HepG2 (cell line): ENCODE measurements around the gene C5AR2. TPM values are rescaled to one million over a fixed set of nuclear protein-coding genes. Genes with fewer than 3 reads are reported as not detected.

ENCODE experiments used
- ATAC-seq: fragments of 200-7000 bp; cut with Tn5 transposase; 3 replicates; pipeline ENCODE4 v1.9.1; 2020; ENCODE audit warnings: mild to moderate bottlenecking, moderate library complexity
- BruUV-seq: library from RNA; stranded (reverse); fragments of 400-500 nt; replicated peaks from 2 replicates; lab custom pipeline; 2021; lab: Mats Ljungman, UMichigan
- CTCF ChIA-PET: fragments of 300-600 bp; formaldehyde crosslinking; extraction: SDS; loops from one replicate; lab custom pipeline; 2021; ENCODE audit warnings: low total read pairs, inconsistent platforms, low intra/inter-chr PET ratio; lab: Yijun Ruan, JAX
- POLR2A ChIA-PET: fragments of 350-600 bp; sonication (Branson Sonifier 250); formaldehyde crosslinking; loops from one replicate; lab custom pipeline; 2020; ENCODE audit warnings: antibody characterized with exemption, inconsistent platforms; lab: Yijun Ruan, JAX
- DNase-seq: peaks from one replicate; pipeline ENCODE4 v3.0.0-alpha.2; 2015; ENCODE audit warnings: low spot score
- FAIRE-seq: peaks from 3 replicates; lab custom pipeline; 2011; peaks lifted over from hg19 to GRCh38; lab: Jason Lieb, UNC
- H2AFZ ChIP-seq: one replicate; pipeline ENCODE4 v1.6.1; 2011; ENCODE audit warnings: low read length, inconsistent platforms
- H3K27ac ChIP-seq: fragments of 300-600 bp; 3 replicates; pipeline ENCODE4 v1.8.0; 2011; ENCODE audit warnings: mixed run types, mild to moderate bottlenecking, mixed read lengths, low read length, inconsistent platforms; ENCODE audit not compliant: insufficient read depth; ENCODE audit errors: extremely low read length
- H3K27me3 ChIP-seq, 2 experiments: fragments of 200-600 bp in 1 of 2; 2 replicates in 1 of 2; 3 replicates in 1 of 2; pipeline versions ENCODE4 v1.6.0 to v1.8.0; 2011; ENCODE audit warnings: low read length in 2 of 2, mild to moderate bottlenecking in 2 of 2, moderate library complexity in 2 of 2, inconsistent platforms in 1 of 2; ENCODE audit not compliant: insufficient read depth in 2 of 2, control insufficient read depth in 1 of 2
- H3K36me3 ChIP-seq, 2 experiments: fragments of 200-600 bp in 1 of 2; replicated peaks in 1 of 2; 2 replicates in 1 of 2; 3 replicates in 1 of 2; pipeline versions ENCODE4 v1.5.1 to v1.8.0; 2011; ENCODE audit warnings: low read length in 2 of 2, inconsistent platforms in 1 of 2; ENCODE audit not compliant: insufficient read depth in 2 of 2, control insufficient read depth in 1 of 2
- H3K4me1 ChIP-seq: 2 replicates; pipeline ENCODE4 v1.5.1; 2012; ENCODE audit warnings: low read length, inconsistent platforms; ENCODE audit not compliant: insufficient read depth
- H3K4me2 ChIP-seq: 2 replicates; pipeline ENCODE4 v1.6.0; 2011; ENCODE audit warnings: low read depth, low read length, inconsistent platforms
- H3K4me3 ChIP-seq, 3 experiments: fragments of 200-600 bp in 1 of 3; sonication (generic), shearing (Covaris generic) in 1 of 3; replicated peaks in 1 of 3; 2 replicates each; pipeline ENCODE4 v1.5.1; 2011 to 2016; ENCODE audit warnings: low read length in 3 of 3, inconsistent platforms in 2 of 3, low read depth in 2 of 3, mild to moderate bottlenecking in 2 of 3, control low read depth in 1 of 3, mixed read lengths in 1 of 3; ENCODE audit not compliant: insufficient read depth in 1 of 3
- H3K79me2 ChIP-seq: one replicate; pipeline ENCODE4 v1.6.1; 2011; ENCODE audit warnings: low read length, inconsistent platforms; ENCODE audit not compliant: insufficient read depth
- H3K9ac ChIP-seq: 2 replicates; pipeline ENCODE4 v1.6.0; 2011; ENCODE audit warnings: mild to moderate bottlenecking, low read depth, low read length, inconsistent platforms; ENCODE audit not compliant: insufficient read depth
- H3K9me3 ChIP-seq: 2 replicates; pipeline ENCODE4 v1.5.1; 2012; ENCODE audit warnings: mild to moderate bottlenecking, low read length
- H4K20me1 ChIP-seq: 2 replicates; pipeline ENCODE4 v1.6.0; 2011; ENCODE audit warnings: inconsistent platforms, mild to moderate bottlenecking, low read length, moderate library complexity; ENCODE audit not compliant: insufficient read depth
- BHLHE40 ChIP-seq: IDR thresholded peaks from 2 replicates; pipeline ENCODE4 v1.6.1; 2011; ENCODE audit warnings: low read length, improper control_type of control experiment
- HHEX ChIP-seq: IDR thresholded peaks from 2 replicates; pipeline ENCODE4 v1.6.1; 2016; ENCODE audit warnings: control low read depth
- MEIS1 ChIP-seq: sonication (generic); formaldehyde crosslinking; IDR thresholded peaks from 2 replicates; pipeline ENCODE4 v1.9.0; 2021; ENCODE audit warnings: mild to moderate bottlenecking, missing genetic modification reagents, moderate library complexity, borderline replicate concordance
- NR2F2 ChIP-seq: IDR thresholded peaks from 2 replicates; pipeline ENCODE4 v1.6.1; 2012; ENCODE audit warnings: low read depth, inconsistent platforms, borderline replicate concordance
- RFX1 ChIP-seq: fragments of 450-650 bp; IDR thresholded peaks from 2 replicates; pipeline ENCODE4 v1.6.1; 2017
- ZNF101 ChIP-seq: sonication (generic); formaldehyde crosslinking; IDR thresholded peaks from 2 replicates; pipeline ENCODE4 v1.4.0; 2020; ENCODE audit warnings: mild to moderate bottlenecking, low read depth, missing genetic modification reagents, borderline replicate concordance
- ZNF350 ChIP-seq: sonication (generic); formaldehyde crosslinking; IDR thresholded peaks from 2 replicates; pipeline ENCODE4 v1.4.0; 2020; ENCODE audit warnings: mild to moderate bottlenecking, low read depth, missing genetic modification reagents, borderline replicate concordance
- ZNF430 ChIP-seq: sonication (generic); formaldehyde crosslinking; IDR thresholded peaks from 2 replicates; pipeline ENCODE4 v1.9.0; 2021; ENCODE audit warnings: mild to moderate bottlenecking, missing genetic modification reagents
- WGBS: methylation state at CpG from one replicate; pipeline ENCODE4 v1.1.6; 2017; ENCODE audit warnings: low lambda C conversion rate; 5-methylcytosine and 5-hydroxymethylcytosine counted together
- in situ Hi-C: cut with HindIII; loops from 2 replicates; pipeline ENCODE4 v1.10.0; 2017; ENCODE audit warnings: low pct_unique_long_range_greater_than_20kb; ENCODE audit not compliant: extremely low pct_ligation_motif_present
- intact Hi-C: fragments of 100-400 bp; cut with micrococcal nuclease; formaldehyde crosslinking; loops from one replicate; pipeline ENCODE4 v1.10.0; 2022; ENCODE audit not compliant: unreplicated experiment
- polyA plus RNA-seq, 8 experiments: library from polyadenylated mRNA; depleted of rRNA in 3 of 8; stranded (reverse) in 7 of 8; unstranded in 1 of 8; fragments of >200 nt; fragmentation: Illumina TruSeq in 4 of 8; extraction: Trizol in 4 of 8; gene quantifications; 2 replicates each; pipeline versions ENCODE4 v1.2.1 to v1.2.3, GENCODE V29; 2011 to 2016; ENCODE audit warnings: low read depth in 4 of 8, missing spikeins in 1 of 8, mixed read lengths in 1 of 8; ENCODE audit not compliant: insufficient read depth in 1 of 8
- total RNA-seq, 5 experiments: library from RNA; depleted of rRNA; stranded (reverse); fragments of >200 nt; fragmentation: Illumina TruSeq; extraction: Trizol; gene quantifications; 2 replicates each; pipeline ENCODE4 v1.2.3, GENCODE V29; 2016; ENCODE audit warnings: low read depth in 1 of 5
- TF ChIP-seq, protein P1 (sequence below): sonication (generic); formaldehyde crosslinking; IDR thresholded peaks from 2 replicates; pipeline ENCODE4 v1.4.0; 2020; ENCODE audit warnings: mild to moderate bottlenecking, missing genetic modification reagents, borderline replicate concordance
- TF ChIP-seq, protein P2 (sequence below): fragments of 450-650 bp; IDR thresholded peaks from 2 replicates; pipeline ENCODE4 v1.6.1; 2016

Gene C5AR2
- total and polyA plus RNA-seq, 2 of the 13 experiments (the other 11 are each of a cell fraction or from before 2014, with no cell fraction given): 0.09 to 0.24 TPM

DNA sequence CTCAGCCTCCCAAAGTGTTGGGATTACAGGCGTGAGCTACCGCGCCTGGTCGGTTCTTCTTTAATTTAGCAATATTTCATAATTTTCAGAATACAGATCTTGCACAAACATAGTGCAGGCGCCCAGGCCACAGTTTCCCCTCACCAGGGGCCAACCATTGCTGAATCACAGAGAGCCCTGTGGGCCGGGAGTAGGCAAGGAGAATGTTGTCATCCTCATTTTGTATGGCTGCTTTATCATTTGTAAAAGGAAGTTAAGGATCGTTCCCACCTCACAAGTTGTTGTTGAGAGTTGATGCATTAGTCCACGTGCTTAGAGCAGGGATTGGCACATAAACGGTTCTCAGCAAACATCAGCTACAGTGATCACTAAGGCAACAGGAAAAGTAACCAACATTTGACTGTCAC lies 57.2 kb downstream of the C5AR2 start:
- Histone ChIP-seq H4K20me1 (no peaks in the 10 kb centered on the region), H3K27ac (no peak overlapping the region), H3K9me3 (no peaks in the 10 kb centered on the region), H3K79me2 (no peaks in the 10 kb centered on the region), H3K4me1 (no peaks in the 10 kb centered on the region), H3K4me2 (no peak overlapping the region), H2AFZ (no peak overlapping the region), H3K9ac (no peak overlapping the region), H3K36me3 (no peaks in the 10 kb centered on the region), H3K4me3 (no peak overlapping the region), H3K27me3 (peaks cover 0 to 7% of the 10 kb centered on the region in 2 experiments; a peak in 1 of 5 replicates)
- ChIA-PET POLR2A (no interaction called here), CTCF (no interaction called here)
- 42% methylated on average over 9 of the region's 9 CpGs for WGBS
- in situ Hi-C loops (no loop called here), intact Hi-C loops (no loop called here)
- ATAC-seq: no peak
- BruUV-seq: no TSS peak
- peak; percentile 11 for DNase-seq
- no peak for FAIRE-seq
- no peak for TF ChIP-seq NR2F2
- peak; percentile 13; the same call in 1 of the 2 replicates for TF ChIP-seq RFX1
- TF ChIP-seq ZNF350 (CRISPR knock-in tag): no peak
- no peak for TF ChIP-seq HHEX (CRISPR knock-in tag)
- no peak for TF ChIP-seq ZNF430 (CRISPR knock-in tag)
- TF ChIP-seq ZNF101 (CRISPR knock-in tag): no peak
- TF ChIP-seq BHLHE40: peak; percentile 43; the same call in 1 of the 2 replicates
- no peak for TF ChIP-seq MEIS1 (CRISPR knock-in tag)
- TF ChIP-seq, protein P1, sequence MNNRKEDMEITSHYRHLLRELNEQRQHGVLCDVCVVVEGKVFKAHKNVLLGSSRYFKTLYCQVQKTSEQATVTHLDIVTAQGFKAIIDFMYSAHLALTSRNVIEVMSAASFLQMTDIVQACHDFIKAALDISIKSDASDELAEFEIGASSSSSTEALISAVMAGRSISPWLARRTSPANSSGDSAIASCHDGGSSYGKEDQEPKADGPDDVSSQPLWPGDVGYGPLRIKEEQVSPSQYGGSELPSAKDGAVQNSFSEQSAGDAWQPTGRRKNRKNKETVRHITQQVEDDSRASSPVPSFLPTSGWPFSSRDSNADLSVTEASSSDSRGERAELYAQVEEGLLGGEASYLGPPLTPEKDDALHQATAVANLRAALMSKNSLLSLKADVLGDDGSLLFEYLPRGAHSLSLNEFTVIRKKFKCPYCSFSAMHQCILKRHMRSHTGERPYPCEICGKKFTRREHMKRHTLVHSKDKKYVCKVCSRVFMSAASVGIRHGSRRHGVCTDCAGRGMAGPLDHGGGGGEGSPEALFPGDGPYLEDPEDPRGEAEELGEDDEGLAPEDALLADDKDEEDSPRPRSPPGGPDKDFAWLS: no peak
- TF ChIP-seq, protein P2, sequence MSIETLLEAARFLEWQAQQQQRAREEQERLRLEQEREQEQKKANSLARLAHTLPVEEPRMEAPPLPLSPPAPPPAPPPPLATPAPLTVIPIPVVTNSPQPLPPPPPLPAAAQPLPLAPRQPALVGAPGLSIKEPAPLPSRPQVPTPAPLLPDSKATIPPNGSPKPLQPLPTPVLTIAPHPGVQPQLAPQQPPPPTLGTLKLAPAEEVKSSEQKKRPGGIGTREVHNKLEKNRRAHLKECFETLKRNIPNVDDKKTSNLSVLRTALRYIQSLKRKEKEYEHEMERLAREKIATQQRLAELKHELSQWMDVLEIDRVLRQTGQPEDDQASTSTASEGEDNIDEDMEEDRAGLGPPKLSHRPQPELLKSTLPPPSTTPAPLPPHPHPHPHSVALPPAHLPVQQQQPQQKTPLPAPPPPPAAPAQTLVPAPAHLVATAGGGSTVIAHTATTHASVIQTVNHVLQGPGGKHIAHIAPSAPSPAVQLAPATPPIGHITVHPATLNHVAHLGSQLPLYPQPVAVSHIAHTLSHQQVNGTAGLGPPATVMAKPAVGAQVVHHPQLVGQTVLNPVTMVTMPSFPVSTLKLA: peak; percentile 39; the same call in 1 of the 2 replicates
